A673 (cell line): ENCODE data around the gene SNRPD2. TPM values are rescaled to one million over a fixed set of nuclear protein-coding genes. Genes with fewer than 3 reads are reported as not detected.

ENCODE experiments used
- BruUV-seq: library from RNA; stranded (reverse); fragments of 400-500 nt; replicated peaks from 2 replicates; lab custom pipeline; 2021; lab: Mats Ljungman, UMichigan
- CTCF ChIA-PET: fragments of 300-600 bp; sonication (Branson Sonifier 250); formaldehyde crosslinking; loops from one replicate; lab custom pipeline; 2022; ENCODE audit warnings: antibody characterized with exemption; lab: Charles Lee
- POLR2A ChIA-PET: fragments of 300-600 bp; sonication (Branson Sonifier 250); formaldehyde crosslinking; loops from one replicate; lab custom pipeline; 2022; ENCODE audit warnings: antibody characterized with exemption; ENCODE audit not compliant: low non-redundant PET; lab: Charles Lee
- DNase-seq: peaks from one replicate; pipeline ENCODE4 v3.0.0-alpha.2; 2015; ENCODE audit warnings: low spot score
- H3K27ac ChIP-seq: fragments of 200-600 bp; sonication (generic); 2 replicates; pipeline ENCODE4 v1.5.1; 2016; ENCODE audit warnings: mixed run types, low read depth, mild to moderate bottlenecking, mixed read lengths, antibody characterized with exemption, low read length; ENCODE audit not compliant: poor library complexity, severe bottlenecking
- H3K27me3 ChIP-seq: fragments of 200-600 bp; sonication (generic); replicated peaks from 2 replicates; pipeline ENCODE4 v1.6.1; 2017; ENCODE audit warnings: mixed run types, low read depth, mild to moderate bottlenecking, mixed read lengths, antibody characterized with exemption, low read length; ENCODE audit not compliant: insufficient read depth, poor library complexity
- H3K36me3 ChIP-seq: fragments of 200-600 bp; sonication (generic); 2 replicates; pipeline ENCODE4 v1.6.1; 2016; ENCODE audit warnings: mixed run types, mild to moderate bottlenecking, mixed read lengths, antibody characterized with exemption, low read length; ENCODE audit not compliant: insufficient read depth, poor library complexity, severe bottlenecking
- H3K4me1 ChIP-seq: fragments of 200-600 bp; sonication (generic); 2 replicates; pipeline ENCODE4 v1.6.1; 2017; ENCODE audit warnings: mixed run types, mild to moderate bottlenecking, mixed read lengths, antibody characterized with exemption, low read length; ENCODE audit not compliant: insufficient read depth, poor library complexity, severe bottlenecking
- H3K4me3 ChIP-seq: fragments of 200-600 bp; sonication (generic); 2 replicates; pipeline ENCODE4 v1.5.1; 2016; ENCODE audit warnings: low read depth, mixed run types, mild to moderate bottlenecking, mixed read lengths, low read length; ENCODE audit not compliant: poor library complexity, severe bottlenecking
- H3K9me3 ChIP-seq: fragments of 200-600 bp; sonication (generic); 2 replicates; pipeline ENCODE4 v1.6.1; 2016; ENCODE audit warnings: mixed run types, low read depth, mild to moderate bottlenecking, mixed read lengths, antibody characterized with exemption, low read length; ENCODE audit not compliant: poor library complexity, severe bottlenecking
- CTCF ChIP-seq: fragments of 300-800, 200-600 bp; sonication (generic); conservative IDR thresholded peaks from 2 replicates; pipeline ENCODE4 v1.5.1; 2017; ENCODE audit warnings: low read depth, mild to moderate bottlenecking, antibody characterized with exemption, low read length, moderate library complexity, mixed read lengths
- EZH2 ChIP-seq: fragments of 200-600 bp; sonication (generic); IDR thresholded peaks from 2 replicates; pipeline ENCODE4 v1.6.1; 2017; ENCODE audit warnings: borderline replicate concordance, low read depth, mild to moderate bottlenecking, mixed read lengths, antibody characterized with exemption, low read length; ENCODE audit not compliant: poor library complexity, severe bottlenecking
- intact Hi-C: fragments of 100-400 bp; cut with micrococcal nuclease; formaldehyde crosslinking; loops from one replicate; pipeline ENCODE4 v1.10.0; 2022; ENCODE audit not compliant: unreplicated experiment
- total RNA-seq: library from RNA; stranded (reverse); gene quantifications from 2 replicates; pipeline ENCODE4 v1.2.3, GENCODE V29; 2021

SNRPD2 gene
- total RNA-seq, 1 experiment from 2014 or later: 597 TPM

GRCh38 chr19:45716359-45717130 is 24.8 kb upstream of the SNRPD2 start:
- H3K27ac ChIP-seq: peak overlapping the region; percentile 98
- intact Hi-C loops: no loop called here
- peak overlapping the region; percentile 63 for H3K4me3 ChIP-seq
- POLR2A ChIA-PET: interaction anchor here (0.6 to 1.3 kb wide), 7 partner anchors 14 to 263 kb away, joined by 3 to 25 read pairs (median 5); partner anchors contain the start of genes FBXO46 and IRF2BP1
- H3K27me3 ChIP-seq: no peaks in the 10 kb centered on the region
- H3K4me1 ChIP-seq: peaks cover 8% of the 10 kb centered on the region
- H3K36me3 ChIP-seq: peaks cover 9% of the 10 kb centered on the region
- CTCF ChIA-PET: interaction anchor here (1.6 kb wide), 1 partner anchor 24 kb away, joined by 6 read pairs; the partner anchor contains the start of gene QPCTL
- TSS peak; percentile 85 for BruUV-seq
- no peak for TF ChIP-seq EZH2
- no peak for TF ChIP-seq CTCF
- no peak for DNase-seq
- H3K9me3 ChIP-seq: no peaks in the 10 kb centered on the region

- no peak overlapping the region for H3K4me3 ChIP-seq
- H3K27me3 ChIP-seq: no peaks in the 10 kb centered on the region
- peak overlapping the region; percentile 8 for H3K27ac ChIP-seq
- ChIA-PET CTCF (no interaction called here), POLR2A (no interaction called here)
- no peaks in the 10 kb centered on the region for H3K9me3 ChIP-seq
- DNase-seq: no peak
- peaks cover 7% of the 10 kb centered on the region for H3K36me3 ChIP-seq
- H3K4me1 ChIP-seq: peaks cover 8% of the 10 kb centered on the region
- no peak for TF ChIP-seq CTCF
- no peak for TF ChIP-seq EZH2
- intact Hi-C loops: no loop called here
- no TSS peak for BruUV-seq
Measured at GRCh38 chr19:45715139-45715538, 23.4 kb upstream of the SNRPD2 start.

DNA sequence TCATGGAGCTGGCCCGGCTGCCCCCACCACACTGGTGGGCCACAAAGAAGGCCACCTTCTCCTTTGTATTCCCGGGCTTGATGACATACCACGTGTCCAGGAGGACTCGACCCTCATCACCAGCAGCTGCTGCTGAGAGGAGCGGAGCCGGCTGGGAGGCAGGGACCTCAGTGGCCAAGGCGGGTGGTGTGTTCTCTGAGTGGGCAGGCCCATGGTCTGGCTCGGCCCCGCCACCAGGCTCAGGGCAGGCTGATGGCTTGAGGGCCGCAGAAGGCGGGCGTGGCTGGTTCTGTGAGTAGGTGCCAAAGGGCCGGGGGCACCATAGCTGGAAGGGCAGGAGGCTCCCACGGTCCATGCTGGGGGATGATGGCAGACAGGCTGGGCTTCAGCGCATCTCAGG is 21.4 kb upstream of the SNRPD2 start:
- POLR2A ChIA-PET: no interaction called here
- CTCF ChIA-PET: no interaction called here
- TF ChIP-seq CTCF (no peak), EZH2 (no peak)
- Histone ChIP-seq H3K4me3 (no peak overlapping the region), H3K9me3 (no peaks in the 10 kb centered on the region), H3K27me3 (no peaks in the 10 kb centered on the region), H3K27ac (no peak overlapping the region), H3K4me1 (peaks cover 5% of the 10 kb centered on the region), H3K36me3 (peaks cover 7% of the 10 kb centered on the region)
- DNase-seq: no peak
- BruUV-seq: no TSS peak
- intact Hi-C loops: no loop called here
